LoVo (cell line): ENCODE data around the gene FXYD6.

ENCODE experiments used
- DNase-seq: peaks from one replicate; pipeline ENCODE4 v3.0.0-alpha.2; 2016; ENCODE audit warnings: low spot score

Gene FXYD6

DNA sequence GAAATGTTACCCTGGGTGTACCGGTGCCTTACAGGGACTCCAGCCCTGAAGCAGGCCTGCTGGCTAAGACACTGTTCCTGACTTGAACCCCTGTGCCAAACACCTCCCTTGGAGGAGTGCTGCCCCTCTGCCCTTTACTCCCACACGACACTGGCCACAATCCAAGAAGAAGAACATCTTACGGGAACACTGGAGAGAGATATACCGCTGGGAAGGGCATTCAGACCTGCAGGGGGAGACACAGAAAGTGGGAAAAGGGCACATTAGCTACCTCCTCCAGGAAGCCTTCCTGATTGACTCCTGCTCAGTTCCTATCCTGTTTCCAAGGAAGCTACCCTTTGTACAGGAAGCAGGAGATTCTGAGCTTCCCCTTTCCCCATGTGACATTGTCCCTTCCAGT is 34.1 kb upstream of the FXYD6 start:
- no peak for DNase-seq

- no peak for DNase-seq
These were observed 33.3 kb upstream of the FXYD6 start for GRCh38 chr11:117909611-117910382.

- DNase-seq = no peak
These were observed 32.6 kb upstream of the FXYD6 start for GRCh38 chr11:117908959-117909610.

DNA sequence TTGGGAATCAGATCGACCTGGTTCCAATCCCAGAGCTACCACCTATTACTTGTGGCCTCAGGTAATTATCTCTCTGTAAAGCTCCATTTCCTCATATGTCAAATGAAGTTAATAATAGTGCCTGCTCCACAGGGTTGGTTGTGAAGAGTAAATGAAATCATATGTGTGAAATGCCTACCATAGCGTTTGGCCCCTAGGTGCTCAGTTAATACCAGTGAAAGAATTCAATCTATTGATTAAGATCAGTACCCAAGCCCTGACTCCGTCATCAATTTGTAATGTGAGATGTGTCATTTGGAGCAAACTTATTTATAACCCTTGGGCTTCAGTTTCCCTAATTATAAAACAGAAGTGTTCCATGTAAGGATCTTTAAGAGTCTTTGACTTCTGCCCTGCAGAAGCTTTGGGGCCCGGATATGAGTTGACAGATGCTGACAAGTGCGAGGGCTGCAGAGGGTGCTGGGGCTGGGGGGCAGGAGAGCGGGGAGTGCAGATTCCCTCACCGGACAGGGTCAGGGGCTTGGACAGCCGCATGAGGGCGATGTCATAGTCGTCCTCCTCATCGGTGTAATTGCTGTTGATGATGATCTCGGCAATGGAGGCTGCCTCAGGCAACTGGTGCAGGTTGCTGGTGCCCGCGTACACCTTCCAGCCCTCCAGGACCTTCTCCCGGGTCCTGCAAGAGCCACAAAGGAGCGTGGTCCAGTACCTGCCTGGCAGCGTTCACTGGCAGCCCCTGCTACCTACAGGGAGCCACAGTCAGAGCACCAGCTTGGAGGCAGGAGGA is 31.8 kb upstream of the FXYD6 start:
- DNase-seq = no peak

GRCh38 chr11:117907276-117908108 is 31.0 kb upstream of the FXYD6 start:
- DNase-seq = peak; percentile 84

- no peak for DNase-seq
These were observed 30.3 kb upstream of the FXYD6 start for GRCh38 chr11:117906710-117907109.

DNA sequence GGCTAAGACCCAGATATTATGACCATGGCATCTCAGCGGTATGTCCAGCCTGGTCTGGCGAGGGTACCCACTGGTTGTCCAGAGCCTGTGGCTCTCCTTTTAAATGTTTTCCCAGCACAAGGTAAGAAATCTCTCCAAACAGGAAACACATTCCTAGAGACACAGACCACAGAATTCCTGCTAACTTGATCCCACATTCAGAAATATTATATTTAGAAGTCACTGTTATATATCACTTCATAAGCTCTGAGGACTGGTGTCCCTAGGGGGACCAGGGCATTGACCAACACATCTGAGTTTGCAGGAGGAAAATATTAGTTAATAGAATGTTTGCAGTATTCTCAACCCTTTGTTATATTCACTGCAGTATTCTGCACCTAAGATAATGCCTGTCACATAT is 29.7 kb upstream of the FXYD6 start:
- DNase-seq = no peak

- no peak for DNase-seq
These were observed 29.1 kb upstream of the FXYD6 start for GRCh38 chr11:117905524-117905923.

- no peak for DNase-seq
These were observed 27.3 kb upstream of the FXYD6 start for GRCh38 chr11:117903505-117904382.

DNA sequence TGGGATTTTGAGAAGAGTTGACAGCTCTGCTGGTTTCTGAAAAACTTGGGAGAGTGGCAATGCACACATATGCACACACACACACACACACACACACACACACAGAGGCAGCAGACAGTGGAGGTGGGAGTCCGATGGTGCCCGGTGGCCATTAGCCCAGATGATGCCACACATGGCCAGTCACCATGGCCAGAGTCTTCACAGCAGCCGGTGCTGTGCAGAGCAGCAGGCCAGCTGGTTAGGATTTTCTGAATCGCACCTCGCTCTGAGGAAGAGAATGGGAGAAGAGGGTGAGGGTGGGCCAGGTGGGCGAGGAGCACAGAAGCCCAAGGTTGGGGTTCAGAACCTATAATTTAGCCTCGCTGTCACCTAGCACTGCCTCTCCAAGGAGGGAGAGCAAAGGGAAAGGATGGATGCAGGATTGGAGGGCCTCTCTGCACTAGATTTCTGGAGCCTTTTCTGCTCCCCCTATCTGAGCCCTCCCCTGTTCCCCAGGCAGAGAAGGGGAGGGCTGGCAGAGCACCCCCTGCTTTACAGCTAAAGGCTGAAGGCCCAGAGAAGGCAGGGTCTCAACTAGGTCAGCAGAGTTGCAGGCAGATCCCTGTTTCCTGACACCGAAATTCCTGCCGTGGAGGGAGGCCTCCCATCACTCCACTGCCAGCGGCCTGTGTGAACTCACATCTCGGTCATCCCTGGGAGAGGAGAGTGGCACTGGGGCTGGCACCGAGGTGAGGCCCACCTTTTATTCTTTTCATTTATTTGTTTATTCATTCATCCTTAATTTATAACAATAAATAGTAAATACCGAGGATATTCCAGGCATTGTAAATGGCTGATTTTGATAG is 25.8 kb upstream of the FXYD6 start:
- no peak for DNase-seq

DNA sequence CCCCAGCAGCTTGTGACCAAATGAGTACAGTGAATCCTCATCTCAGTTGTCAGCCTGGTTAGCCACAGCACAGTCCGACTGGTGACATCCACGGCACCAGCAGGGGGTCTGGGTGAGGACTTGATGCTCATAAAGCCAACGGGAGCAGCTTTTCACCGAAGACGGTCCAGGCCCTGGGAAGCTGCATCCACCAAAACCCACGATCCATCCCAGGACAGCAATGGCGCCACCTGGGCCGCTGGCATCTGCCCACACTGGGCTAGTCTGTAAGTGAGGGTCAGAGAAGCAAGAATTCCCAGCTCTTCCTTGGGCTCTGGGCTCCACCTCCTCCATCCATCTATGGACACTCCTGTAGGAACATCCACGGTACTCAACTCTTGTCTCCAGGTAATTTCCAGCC is 25.1 kb upstream of the FXYD6 start:
- no peak for DNase-seq

DNA sequence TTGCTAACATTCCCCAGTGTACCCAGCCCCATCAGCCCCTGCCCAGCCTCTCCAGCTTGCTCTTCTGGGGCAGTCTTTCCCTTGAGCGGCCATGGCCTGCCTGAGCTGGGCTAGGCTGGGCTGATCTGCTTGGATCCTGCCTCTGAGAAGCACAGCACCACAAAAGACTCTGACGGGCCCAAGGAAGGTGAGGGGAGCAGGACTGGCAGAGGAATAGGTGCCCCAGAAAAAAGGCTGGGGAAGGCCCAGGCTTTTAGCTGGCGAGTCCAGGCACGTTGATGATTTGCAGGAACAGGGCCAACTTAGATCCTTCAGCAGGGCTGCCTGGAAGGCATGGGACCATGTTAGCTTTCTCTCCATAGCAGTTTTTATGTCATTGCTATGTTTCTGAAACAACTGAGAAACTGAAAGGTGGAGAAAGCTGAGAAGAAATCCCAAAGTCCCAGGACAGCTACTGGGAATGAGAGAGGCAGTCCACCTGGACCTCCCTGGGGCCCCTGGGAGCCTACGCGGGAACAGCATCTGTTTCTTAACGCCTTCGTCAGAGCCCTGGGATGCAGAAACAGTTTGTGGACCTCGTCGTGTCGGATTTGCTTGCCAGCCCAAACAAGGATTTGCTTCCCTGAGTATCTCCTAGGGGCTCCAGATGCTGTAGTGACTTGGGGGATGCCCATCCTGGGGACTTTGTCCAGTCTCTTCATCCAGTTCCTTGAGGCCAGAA is 24.4 kb upstream of the FXYD6 start:
- DNase-seq = no peak

DNA sequence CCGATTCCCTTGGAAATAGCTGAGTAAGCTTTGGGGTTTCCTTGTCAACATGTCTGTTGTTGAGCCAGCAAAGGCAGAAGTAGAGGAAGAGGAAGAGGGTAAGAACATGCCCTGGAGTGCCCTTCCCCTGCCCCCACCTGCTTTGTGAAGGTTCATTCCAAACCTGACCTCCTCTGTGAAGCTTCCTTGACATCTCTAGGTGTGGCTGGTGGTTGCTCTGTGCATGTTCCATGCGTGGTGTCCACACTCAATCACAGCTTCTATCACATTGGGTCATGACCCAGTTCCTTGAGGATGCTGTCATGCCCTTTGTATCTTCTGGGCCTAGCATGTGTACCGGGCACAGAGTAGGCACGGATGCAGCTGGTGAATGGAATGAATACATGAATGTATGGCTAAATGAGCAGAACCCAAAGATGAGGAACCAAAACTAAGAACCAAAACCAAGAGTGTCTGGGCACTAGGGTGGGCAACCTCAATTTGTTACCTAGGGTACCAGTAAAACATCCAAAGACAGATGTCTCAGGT is 23.7 kb upstream of the FXYD6 start:
- DNase-seq = no peak

DNA sequence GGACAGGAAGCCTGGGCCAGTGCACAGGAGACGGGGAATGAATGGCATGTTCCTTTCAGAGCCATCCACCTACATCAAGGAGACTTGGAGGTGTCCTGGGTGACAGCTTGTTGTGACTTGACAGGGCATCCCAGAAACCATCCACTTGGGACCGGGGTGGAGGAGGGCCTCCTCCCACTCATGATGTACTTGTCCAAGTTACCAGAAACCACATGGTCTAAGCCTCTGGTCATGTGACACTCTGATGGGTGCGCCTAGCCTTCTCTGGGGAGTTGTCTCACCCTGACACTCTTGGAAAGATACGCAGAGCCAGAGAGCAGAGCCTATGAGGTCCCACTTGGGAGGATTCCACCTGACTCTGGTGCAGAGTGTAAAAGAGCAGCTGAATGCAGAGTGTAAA is 21.6 kb upstream of the FXYD6 start:
- no peak for DNase-seq

GRCh38 chr11:117892651-117893050 is 16.2 kb upstream of the FXYD6 start:
- no peak for DNase-seq

GRCh38 chr11:117891362-117891761 is 14.9 kb upstream of the FXYD6 start:
- DNase-seq = no peak

GRCh38 chr11:117888139-117888566 is 11.7 kb upstream of the FXYD6 start:
- DNase-seq = no peak

- no peak for DNase-seq
These were observed 11.1 kb upstream of the FXYD6 start for GRCh38 chr11:117887431-117888138.

- no peak for DNase-seq
These were observed 9.3 kb upstream of the FXYD6 start for GRCh38 chr11:117885777-117886176.
